ENCODE data around the gene MMP28.

MMP28 gene

DNA sequence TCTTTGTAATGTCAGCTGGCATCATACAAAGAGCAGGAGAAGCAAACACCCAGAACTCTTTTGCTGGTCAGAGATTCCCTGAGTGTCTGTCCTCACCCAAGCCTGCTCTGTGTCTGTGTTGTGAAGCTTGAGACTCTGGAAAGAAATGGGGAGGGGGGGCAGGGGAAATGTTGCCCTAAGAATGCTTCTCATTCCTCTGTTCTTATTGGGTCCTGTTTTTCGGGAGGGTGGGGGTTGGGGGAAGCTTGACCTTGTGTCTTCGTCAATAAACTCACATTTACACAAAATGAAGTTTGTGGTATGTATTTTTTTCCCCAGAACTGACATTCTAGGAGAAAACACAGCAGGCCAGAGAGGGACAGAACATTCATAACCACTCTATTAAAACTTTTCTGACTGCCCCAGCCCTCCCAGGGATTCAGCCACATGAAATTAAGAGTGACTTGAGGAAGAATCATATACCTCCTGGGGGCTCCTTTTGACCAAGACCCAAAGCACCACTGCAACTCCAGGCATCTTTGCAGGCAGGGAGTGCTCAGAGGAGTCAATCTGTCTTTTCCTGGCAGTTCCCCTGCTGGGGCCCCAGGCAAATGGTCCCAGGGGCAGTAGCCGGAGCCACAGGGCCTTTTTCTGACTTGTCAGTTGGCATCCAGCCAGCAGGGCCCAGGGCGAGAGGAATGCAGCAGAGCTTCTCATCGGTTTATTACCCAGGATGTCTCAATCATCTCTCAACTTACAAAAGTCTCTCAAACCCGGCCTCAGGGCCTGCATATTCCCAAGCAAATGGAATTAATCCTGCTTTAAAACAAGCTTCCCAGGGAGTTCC lies 69.1 kb downstream of the MMP28 start:
- no peak overlapping the region for H3K4me3 ChIP-seq (ENCODE audit: low read depth, low read length)
- H3K36me3 ChIP-seq: peaks cover 35% of the 10 kb centered on the region
- no peak for DNase-seq
- H3K27me3 ChIP-seq (ENCODE audit: insufficient read depth, low read depth, severe bottlenecking): no peaks in the 10 kb centered on the region
- no peak overlapping the region for H3K27ac ChIP-seq
- H3K9me3 ChIP-seq (ENCODE audit: severe bottlenecking): no peaks in the 10 kb centered on the region
- TF ChIP-seq, protein P1, sequence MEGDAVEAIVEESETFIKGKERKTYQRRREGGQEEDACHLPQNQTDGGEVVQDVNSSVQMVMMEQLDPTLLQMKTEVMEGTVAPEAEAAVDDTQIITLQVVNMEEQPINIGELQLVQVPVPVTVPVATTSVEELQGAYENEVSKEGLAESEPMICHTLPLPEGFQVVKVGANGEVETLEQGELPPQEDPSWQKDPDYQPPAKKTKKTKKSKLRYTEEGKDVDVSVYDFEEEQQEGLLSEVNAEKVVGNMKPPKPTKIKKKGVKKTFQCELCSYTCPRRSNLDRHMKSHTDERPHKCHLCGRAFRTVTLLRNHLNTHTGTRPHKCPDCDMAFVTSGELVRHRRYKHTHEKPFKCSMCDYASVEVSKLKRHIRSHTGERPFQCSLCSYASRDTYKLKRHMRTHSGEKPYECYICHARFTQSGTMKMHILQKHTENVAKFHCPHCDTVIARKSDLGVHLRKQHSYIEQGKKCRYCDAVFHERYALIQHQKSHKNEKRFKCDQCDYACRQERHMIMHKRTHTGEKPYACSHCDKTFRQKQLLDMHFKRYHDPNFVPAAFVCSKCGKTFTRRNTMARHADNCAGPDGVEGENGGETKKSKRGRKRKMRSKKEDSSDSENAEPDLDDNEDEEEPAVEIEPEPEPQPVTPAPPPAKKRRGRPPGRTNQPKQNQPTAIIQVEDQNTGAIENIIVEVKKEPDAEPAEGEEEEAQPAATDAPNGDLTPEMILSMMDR (IDR thresholded peaks at IDR 0.05; ENCODE audit: low read depth, low read length): no peak

DNA sequence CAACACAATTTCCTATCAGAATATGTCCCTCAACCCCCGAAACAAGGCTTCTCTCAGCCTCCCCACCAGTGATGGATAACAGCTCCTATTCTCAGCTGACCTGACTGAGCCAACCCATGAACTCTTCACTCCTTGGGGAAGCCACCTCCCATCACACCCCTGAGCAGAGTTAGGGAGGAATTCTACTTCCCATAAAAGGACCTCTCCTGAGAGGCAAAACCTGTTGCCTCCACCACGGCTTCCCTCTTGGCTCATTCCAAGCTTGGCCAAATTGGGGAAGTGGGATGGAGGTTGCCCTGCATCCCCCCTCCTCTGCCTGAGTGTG lies 69.7 kb downstream of the MMP28 start:
- DNase-seq: no peak
- H3K36me3 ChIP-seq: peaks cover 35% of the 10 kb centered on the region
- no peaks in the 10 kb centered on the region for H3K9me3 ChIP-seq (ENCODE audit: severe bottlenecking)
- H3K4me3 ChIP-seq (ENCODE audit: low read depth, low read length): no peak overlapping the region
- TF ChIP-seq, protein P1 (IDR thresholded peaks at IDR 0.05; ENCODE audit: low read depth, low read length): no peak
- H3K27ac ChIP-seq: no peak overlapping the region
- no peaks in the 10 kb centered on the region for H3K27me3 ChIP-seq (ENCODE audit: insufficient read depth, low read depth, severe bottlenecking)

DNA sequence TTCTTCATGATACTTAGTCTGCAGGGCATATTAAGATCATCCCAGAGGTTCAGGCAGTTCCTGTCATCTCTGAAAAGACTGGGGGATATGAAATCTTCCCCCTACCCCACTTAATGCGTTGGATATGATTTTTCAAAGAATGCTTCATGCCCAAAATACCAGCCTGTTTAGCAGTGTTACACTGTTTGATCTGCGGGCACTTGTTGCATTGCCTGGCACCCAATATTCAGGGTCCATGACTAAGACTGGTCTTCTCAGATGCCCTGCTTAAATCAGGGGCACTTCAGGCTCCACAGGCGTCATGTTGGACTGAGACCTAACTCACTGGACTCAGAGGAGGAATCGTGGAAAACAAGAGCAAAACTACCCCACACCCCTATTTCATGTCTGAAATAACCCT lies 70.4 kb downstream of the MMP28 start:
- no peak for DNase-seq
- Histone ChIP-seq H3K36me3 (peaks cover 35% of the 10 kb centered on the region), H3K4me3 (ENCODE audit: low read depth, low read length) (no peak overlapping the region), H3K27me3 (ENCODE audit: insufficient read depth, low read depth, severe bottlenecking) (no peaks in the 10 kb centered on the region), H3K27ac (no peak overlapping the region), H3K9me3 (ENCODE audit: severe bottlenecking) (no peaks in the 10 kb centered on the region)
- TF ChIP-seq, protein P1 (IDR thresholded peaks at IDR 0.05; ENCODE audit: low read depth, low read length): no peak

DNA sequence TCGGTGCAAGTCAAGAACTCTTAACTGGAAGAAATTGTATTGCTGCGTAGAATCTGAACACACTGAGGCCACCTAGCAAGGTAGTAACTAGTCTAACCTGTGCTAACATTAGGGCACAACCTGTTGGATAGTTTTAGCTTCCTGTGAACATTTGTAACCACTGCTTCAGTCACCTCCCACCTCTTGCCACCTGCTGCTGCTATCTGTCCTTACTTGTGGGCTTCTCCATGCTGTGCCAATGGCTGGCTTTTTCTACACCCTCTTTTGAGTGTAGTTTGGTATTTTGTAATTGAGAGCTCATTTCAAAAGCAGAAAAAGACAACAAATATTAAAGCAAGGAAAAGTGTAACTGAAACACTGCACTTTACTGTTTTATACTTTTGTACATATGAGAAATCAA lies 71.7 kb downstream of the MMP28 start:
- H3K27ac ChIP-seq: no peak overlapping the region
- DNase-seq: no peak
- no peaks in the 10 kb centered on the region for H3K9me3 ChIP-seq (ENCODE audit: severe bottlenecking)
- no peak overlapping the region for H3K4me3 ChIP-seq (ENCODE audit: low read depth, low read length)
- TF ChIP-seq, protein P1 (IDR thresholded peaks at IDR 0.05; ENCODE audit: low read depth, low read length): no peak
- H3K27me3 ChIP-seq (ENCODE audit: insufficient read depth, low read depth, severe bottlenecking): no peaks in the 10 kb centered on the region
- peaks cover 42% of the 10 kb centered on the region for H3K36me3 ChIP-seq

DNA sequence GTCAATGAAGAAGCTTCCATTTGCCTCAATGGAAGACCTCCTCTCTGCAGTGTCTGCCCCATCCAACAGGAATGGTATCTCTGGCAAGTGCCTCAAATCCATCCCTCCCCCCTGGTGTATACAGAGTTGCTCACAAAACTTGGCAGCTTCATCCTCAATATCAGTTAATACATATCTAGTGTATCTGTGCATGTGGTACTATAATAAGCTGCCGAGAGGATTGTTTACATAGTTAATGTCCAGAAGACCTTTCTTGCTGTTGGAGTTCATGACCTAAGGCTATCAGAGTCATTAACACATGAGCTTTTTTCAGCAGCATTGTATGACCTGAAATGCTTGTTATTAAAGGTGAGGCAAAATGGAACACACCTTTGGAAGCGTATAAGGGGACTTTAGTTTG lies 78.0 kb downstream of the MMP28 start:
- Histone ChIP-seq H3K27me3 (ENCODE audit: insufficient read depth, low read depth, severe bottlenecking) (no peaks in the 10 kb centered on the region), H3K9me3 (ENCODE audit: severe bottlenecking) (no peaks in the 10 kb centered on the region), H3K36me3 (peaks cover 26% of the 10 kb centered on the region), H3K4me3 (ENCODE audit: low read depth, low read length) (no peak overlapping the region), H3K27ac (no peak overlapping the region)
- DNase-seq: no peak
- TF ChIP-seq, protein P1 (IDR thresholded peaks at IDR 0.05; ENCODE audit: low read depth, low read length): no peak
